ENCODE results near the gene NCBP3. TPM values are rescaled to one million over a fixed set of nuclear protein-coding genes. Genes with fewer than 3 reads are reported as not detected.
A peak's percentile ranks its signal among the peaks of the same experiment; 100 is the strongest.

NCBP3 gene
- total and polyA plus RNA-seq, 12 donors, result 11.0 to 36.6 (median 23.0) TPM

GRCh38 chr17:3852561-3852960, 6.5 kb upstream of the NCBP3 start:
- no peaks in the 10 kb centered on the region for H3K27me3 ChIP-seq
- intact Hi-C loops (cut with DNase I), result no loop called here
- H3K27ac ChIP-seq, result no peak overlapping the region
- no peaks in the 10 kb centered on the region for H3K9me3 ChIP-seq (replicated peaks in 1 of 3)
- H3K4me3 ChIP-seq, result no peak overlapping the region
- no peak for TF ChIP-seq POLR2A (IDR thresholded peaks at IDR 0.05)
- TF ChIP-seq, protein P1, sequence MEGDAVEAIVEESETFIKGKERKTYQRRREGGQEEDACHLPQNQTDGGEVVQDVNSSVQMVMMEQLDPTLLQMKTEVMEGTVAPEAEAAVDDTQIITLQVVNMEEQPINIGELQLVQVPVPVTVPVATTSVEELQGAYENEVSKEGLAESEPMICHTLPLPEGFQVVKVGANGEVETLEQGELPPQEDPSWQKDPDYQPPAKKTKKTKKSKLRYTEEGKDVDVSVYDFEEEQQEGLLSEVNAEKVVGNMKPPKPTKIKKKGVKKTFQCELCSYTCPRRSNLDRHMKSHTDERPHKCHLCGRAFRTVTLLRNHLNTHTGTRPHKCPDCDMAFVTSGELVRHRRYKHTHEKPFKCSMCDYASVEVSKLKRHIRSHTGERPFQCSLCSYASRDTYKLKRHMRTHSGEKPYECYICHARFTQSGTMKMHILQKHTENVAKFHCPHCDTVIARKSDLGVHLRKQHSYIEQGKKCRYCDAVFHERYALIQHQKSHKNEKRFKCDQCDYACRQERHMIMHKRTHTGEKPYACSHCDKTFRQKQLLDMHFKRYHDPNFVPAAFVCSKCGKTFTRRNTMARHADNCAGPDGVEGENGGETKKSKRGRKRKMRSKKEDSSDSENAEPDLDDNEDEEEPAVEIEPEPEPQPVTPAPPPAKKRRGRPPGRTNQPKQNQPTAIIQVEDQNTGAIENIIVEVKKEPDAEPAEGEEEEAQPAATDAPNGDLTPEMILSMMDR (IDR thresholded peaks at IDR 0.05), result no peak
- H3K36me3 ChIP-seq (replicated peaks in 1 of 2), result no peaks in the 10 kb centered on the region
- no peaks in the 10 kb centered on the region for H3K4me1 ChIP-seq (replicated peaks in 1 of 2)
- DNase-seq, result peak in 1 of 7 donors; percentile 33
- 88 to 91% (median 89%) methylated on average over 10 of the region's 10 CpGs for WGBS, 4 donors

GRCh38 chr17:3851461-3852100, 5.5 kb upstream of the NCBP3 start:
- no peak overlapping the region for H3K27ac ChIP-seq
- H3K4me1 ChIP-seq (replicated peaks in 1 of 2), result no peaks in the 10 kb centered on the region
- no peaks in the 10 kb centered on the region for H3K9me3 ChIP-seq (replicated peaks in 1 of 3)
- TF ChIP-seq POLR2A (IDR thresholded peaks at IDR 0.05), result no peak
- TF ChIP-seq, protein P1 (IDR thresholded peaks at IDR 0.05), result no peak
- no peaks in the 10 kb centered on the region for H3K36me3 ChIP-seq (replicated peaks in 1 of 2)
- H3K27me3 ChIP-seq, result no peaks in the 10 kb centered on the region
- WGBS, 4 donors, result 86 to 92% (median 88%) methylated on average over 24 of the region's 24 CpGs
- no peak overlapping the region for H3K4me3 ChIP-seq
- intact Hi-C loops (cut with DNase I), result no loop called here
- peak in 1 of 7 donors; percentile 47 for DNase-seq

GRCh38 chr17:3848229-3848835, 2.3 kb upstream of the NCBP3 start:
- H3K27me3 ChIP-seq, result no peaks in the 10 kb centered on the region
- no peaks in the 10 kb centered on the region for H3K36me3 ChIP-seq (replicated peaks in 1 of 2)
- no peak overlapping the region for H3K27ac ChIP-seq
- H3K9me3 ChIP-seq (replicated peaks in 1 of 3), result no peaks in the 10 kb centered on the region
- no peak for TF ChIP-seq POLR2A (IDR thresholded peaks at IDR 0.05)
- TF ChIP-seq, protein P1 (IDR thresholded peaks at IDR 0.05), result no peak
- 77 to 84% (median 82%) methylated on average over 8 to 9 of the region's 9 CpGs for WGBS, 4 donors
- peak in 1 of 7 donors; percentile 50 for DNase-seq
- no peak overlapping the region for H3K4me3 ChIP-seq
- H3K4me1 ChIP-seq (replicated peaks in 1 of 2), result peaks cover 0 to 14% of the 10 kb centered on the region in 2 donors
- intact Hi-C loops (cut with DNase I), result loop anchor here (10.0 kb wide), 1 partner anchor 114 kb away; no protein-coding TSS in a partner anchor

DNA sequence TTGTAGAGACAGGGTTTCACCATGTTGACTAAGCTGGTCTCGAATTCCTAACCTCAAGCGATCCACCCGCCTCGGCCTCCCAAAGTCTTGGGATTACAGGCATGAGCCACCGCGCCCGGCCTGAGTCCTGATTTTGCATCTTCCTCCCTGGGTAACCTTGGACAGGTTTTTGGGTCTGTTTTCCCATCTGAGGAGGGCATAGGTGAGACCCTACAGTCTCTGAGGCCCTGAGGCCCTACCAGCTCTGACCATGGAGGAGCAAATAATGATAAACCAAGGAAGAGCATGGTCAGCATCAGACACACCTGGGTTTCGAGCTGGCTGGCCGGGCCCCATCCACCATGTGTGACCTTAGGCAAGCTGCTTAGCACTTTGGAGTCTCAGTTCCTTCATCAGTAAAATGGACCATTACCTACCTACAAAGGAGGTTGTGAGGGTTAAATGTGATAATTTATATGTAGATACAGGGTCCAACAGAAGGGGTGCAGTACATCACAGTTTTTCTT, 1.2 kb upstream of the NCBP3 start:
- Histone ChIP-seq H3K36me3 (replicated peaks in 1 of 2) (no peaks in the 10 kb centered on the region), H3K4me3 (no peak overlapping the region), H3K27ac (no peak overlapping the region), H3K9me3 (replicated peaks in 1 of 3) (no peaks in the 10 kb centered on the region), H3K4me1 (replicated peaks in 1 of 2) (peaks cover 0 to 14% of the 10 kb centered on the region in 2 donors), H3K27me3 (no peaks in the 10 kb centered on the region)
- TF ChIP-seq, protein P1 (IDR thresholded peaks at IDR 0.05), result no peak
- no peak for TF ChIP-seq POLR2A (IDR thresholded peaks at IDR 0.05)
- intact Hi-C loops (cut with DNase I), result loop anchor here (10.0 kb wide), 1 partner anchor 112 kb away; no protein-coding TSS in a partner anchor
- WGBS, 4 donors, result 88 to 95% (median 92%) methylated on average over 9 of the region's 9 CpGs
- DNase-seq, result peak in 1 of 7 donors; percentile 51
